ENCODE results near the gene PEX12.

- TF ChIP-seq POLR2A (IDR thresholded peaks at IDR 0.05; ENCODE audit: low read depth, low read length): no peak
- no peak for TF ChIP-seq TAF1 (IDR thresholded peaks at IDR 0.05; ENCODE audit: low read depth, low read length)
- TF ChIP-seq POLR2AphosphoS5 (IDR thresholded peaks at IDR 0.05; ENCODE audit: low read depth, low read length): no peak
- TF ChIP-seq PAX5 (IDR thresholded peaks at IDR 0.05; ENCODE audit: insufficient read depth, low read length, severe bottlenecking): no peak
- TF ChIP-seq SPI1 (IDR thresholded peaks at IDR 0.05; ENCODE audit: low read depth, low read length): no peak
- TF ChIP-seq POU2F2 (IDR thresholded peaks at IDR 0.05; ENCODE audit: low read depth, low read length): no peak
These were observed 38.7 kb downstream of the PEX12 start for GRCh38 chr17:35539659-35540026.

Data from GM12891 (cell line).